GM12874 (cell line): ENCODE measurements around the gene KIF3A.

Experiments used
- CTCF ChIP-seq: IDR thresholded peaks from 2 replicates; pipeline ENCODE4 v1.5.1; 2011; ENCODE audit warnings: low read depth, mild to moderate bottlenecking, control low read depth, low read length, moderate library complexity; ENCODE audit not compliant: insufficient read depth

KIF3A gene

GRCh38 chr5:132768485-132768868, 31.1 kb upstream of the KIF3A start:
- no peak for TF ChIP-seq CTCF

GRCh38 chr5:132767150-132767549, 29.8 kb upstream of the KIF3A start:
- TF ChIP-seq CTCF = no peak

- no peak for TF ChIP-seq CTCF
Measured at GRCh38 chr5:132766806-132767055, 29.4 kb upstream of the KIF3A start.

- no peak for TF ChIP-seq CTCF
Measured at GRCh38 chr5:132766020-132766805, 28.9 kb upstream of the KIF3A start.

GRCh38 chr5:132765311-132766019, 28.1 kb upstream of the KIF3A start:
- TF ChIP-seq CTCF = no peak

- TF ChIP-seq CTCF = no peak
Measured at GRCh38 chr5:132764671-132765238, 27.4 kb upstream of the KIF3A start.

- no peak for TF ChIP-seq CTCF
Measured at GRCh38 chr5:132764051-132764450, 26.7 kb upstream of the KIF3A start.
